ENCODE measurements around the gene HTD2.

DNA sequence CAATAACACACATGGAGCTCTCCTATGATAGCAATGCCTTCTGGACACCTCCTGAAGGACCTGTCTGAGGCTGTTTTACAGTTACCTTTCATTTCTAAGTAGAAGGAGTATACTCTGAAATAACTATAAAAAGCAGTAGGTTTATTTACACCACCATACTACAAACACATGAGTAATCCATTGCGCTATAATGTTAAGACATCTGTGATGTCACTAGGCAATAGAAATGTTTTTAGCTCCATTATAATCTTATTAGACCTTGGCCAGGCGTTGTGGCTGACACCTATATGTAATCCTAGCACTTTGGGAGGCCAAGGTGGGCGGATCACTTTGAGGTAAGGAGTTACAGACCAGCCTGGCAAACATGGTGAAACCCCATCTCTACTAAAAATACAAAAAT is 51.1 kb downstream of the HTD2 start:
- no peak for TF ChIP-seq EZH2 (IDR thresholded peaks at IDR 0.05; ENCODE audit: low read depth)
- TF ChIP-seq, protein P1, sequence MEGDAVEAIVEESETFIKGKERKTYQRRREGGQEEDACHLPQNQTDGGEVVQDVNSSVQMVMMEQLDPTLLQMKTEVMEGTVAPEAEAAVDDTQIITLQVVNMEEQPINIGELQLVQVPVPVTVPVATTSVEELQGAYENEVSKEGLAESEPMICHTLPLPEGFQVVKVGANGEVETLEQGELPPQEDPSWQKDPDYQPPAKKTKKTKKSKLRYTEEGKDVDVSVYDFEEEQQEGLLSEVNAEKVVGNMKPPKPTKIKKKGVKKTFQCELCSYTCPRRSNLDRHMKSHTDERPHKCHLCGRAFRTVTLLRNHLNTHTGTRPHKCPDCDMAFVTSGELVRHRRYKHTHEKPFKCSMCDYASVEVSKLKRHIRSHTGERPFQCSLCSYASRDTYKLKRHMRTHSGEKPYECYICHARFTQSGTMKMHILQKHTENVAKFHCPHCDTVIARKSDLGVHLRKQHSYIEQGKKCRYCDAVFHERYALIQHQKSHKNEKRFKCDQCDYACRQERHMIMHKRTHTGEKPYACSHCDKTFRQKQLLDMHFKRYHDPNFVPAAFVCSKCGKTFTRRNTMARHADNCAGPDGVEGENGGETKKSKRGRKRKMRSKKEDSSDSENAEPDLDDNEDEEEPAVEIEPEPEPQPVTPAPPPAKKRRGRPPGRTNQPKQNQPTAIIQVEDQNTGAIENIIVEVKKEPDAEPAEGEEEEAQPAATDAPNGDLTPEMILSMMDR (conservative IDR thresholded peaks at IDR 0.05) = no peak

All from PC-9 (cell line).